ENCODE measurements around the gene HDGFL2. TPM values are rescaled to one million over a fixed set of nuclear protein-coding genes. Genes with fewer than 3 reads are reported as not detected.

The HDGFL2 gene
- total and polyA plus RNA-seq, 2 of the 8 experiments (the other 6 are each of a cell fraction or from before 2014, with no cell fraction given): 31.1 to 106 TPM

- H4K20me1 ChIP-seq (replicated peaks in 1 of 2; ENCODE audit: control insufficient read depth in 1 of 2, insufficient read depth in 2 of 2, low read length in 2 of 2): peaks cover 13 to 41% of the 10 kb centered on the region in 2 experiments
- 0 out of 2 replicates have a peak overlapping the region, but pooled peaks have one; percentile 27 for H2BK12ac ChIP-seq (ENCODE audit: low read depth, low read length)
- no peak overlapping the region for H2BK15ac ChIP-seq (ENCODE audit: low read length)
- H3K27me3 ChIP-seq (replicated peaks in 1 of 4; ENCODE audit: control insufficient read depth in 3 of 4, extremely low read depth in 1 of 4, insufficient read depth in 3 of 4, low read length in 3 of 4): no peaks in the 10 kb centered on the region
- no peak overlapping the region for H2BK20ac ChIP-seq (ENCODE audit: low read length)
- H2BK120ac ChIP-seq (replicated peaks; ENCODE audit: low read depth, low read length): no peak overlapping the region
- peaks cover 24 to 52% (median 42%) of the 10 kb centered on the region in 4 experiments for H3K36me3 ChIP-seq (ENCODE audit: control insufficient read depth in 2 of 4, insufficient read depth in 4 of 4, low read length in 3 of 4)
- no peak for TF ChIP-seq SAP30 (IDR thresholded peaks at IDR 0.05; ENCODE audit: insufficient read depth, insufficient replicate concordance, low read length)
- TF ChIP-seq POLR2A (IDR thresholded peaks at IDR 0.05; ENCODE audit: control extremely low read depth in 1 of 2, low read depth in 2 of 2, low read length in 2 of 2): peak in 1 of 2 experiments; percentile 40; a peak in 1 of 3 replicates
- TF ChIP-seq POLR2AphosphoS5 (IDR thresholded peaks at IDR 0.05; ENCODE audit: low read depth, low read length): peak; percentile 11
- H4K8ac ChIP-seq (ENCODE audit: extremely low read depth, insufficient read depth, low read length): no peak overlapping the region
- no peak overlapping the region for H3K4me3 ChIP-seq (ENCODE audit: extremely low read depth in 1 of 4, insufficient read depth in 2 of 4, low read depth in 3 of 4, low read length in 4 of 4)
- no peak overlapping the region for H4K5ac ChIP-seq (ENCODE audit: insufficient read length, low read depth, low read length)
- H3K4me1 ChIP-seq (replicated peaks in 1 of 4; ENCODE audit: control insufficient read depth in 3 of 4, insufficient read depth in 4 of 4, low read length in 3 of 4): peaks cover 0 to 2% (median 0%) of the 10 kb centered on the region in 4 experiments; a peak in 4 of 7 replicates
- H3K23ac ChIP-seq (ENCODE audit: insufficient read length): no peak overlapping the region
- no peak overlapping the region for H3K56ac ChIP-seq (replicated peaks; ENCODE audit: insufficient read length, low read depth, low read length)
- H3K4ac ChIP-seq (replicated peaks; ENCODE audit: insufficient read length, low read depth, low read length): no peak overlapping the region
- peak overlapping the region; percentile 10; the same call in 1 of the 2 replicates for H3K27ac ChIP-seq (ENCODE audit: low read depth, low read length)
- peaks cover 0 to 4% of the 10 kb centered on the region in 2 experiments; a peak in 1 of 4 replicates for H3K79me2 ChIP-seq (ENCODE audit: control insufficient read depth in 1 of 2, insufficient read depth in 2 of 2, low read length in 2 of 2)
- peak overlapping the region in 1 of 4 experiments; percentile 32; a peak in 2 of 7 replicates for H3K9ac ChIP-seq (replicated peaks in 1 of 4; ENCODE audit: extremely low read depth in 1 of 4, low read depth in 3 of 4, low read length in 3 of 4)
- H2AFZ ChIP-seq (ENCODE audit: low read length): no peak overlapping the region
- peak overlapping the region; percentile 52; the same call in 1 of the 2 replicates for H2BK5ac ChIP-seq (ENCODE audit: low read depth, low read length)
- no peak overlapping the region for H2AK5ac ChIP-seq (ENCODE audit: low read depth, low read length)
- ChIA-PET CTCF (ENCODE audit: partially characterized antibody) (interaction anchor here (1.1 to 3.6 kb wide), 3 partner anchors 11 to 175 kb away, joined by 3 to 12 read pairs (median 5); no protein-coding TSS in a partner anchor), POLR2A (ENCODE audit: partially characterized antibody) (interaction anchor here (1.0 to 58.1 kb wide), 3 partner anchors 4 to 194 kb away, joined by 3 to 1590 read pairs (median 1590); partner anchors contain the start of genes CHAF1A, SH3GL1 and UBXN6)
- no peak overlapping the region for H3K14ac ChIP-seq (ENCODE audit: insufficient read length)
- H3K18ac ChIP-seq (ENCODE audit: extremely low read depth, low read length): no peak overlapping the region
- no peak for DNase-seq (ENCODE audit: low read depth in 1 of 2, low spot score in 2 of 2)
- no peak for FAIRE-seq
- no peaks in the 10 kb centered on the region for H3K23me2 ChIP-seq (ENCODE audit: low read depth, low read length)
- no peak overlapping the region for H3K4me2 ChIP-seq (ENCODE audit: insufficient read depth in 1 of 2, low read depth in 2 of 2, low read length in 2 of 2)
- WGBS, 2 experiments (ENCODE audit: extremely low coverage in 1 of 2, insufficient coverage in 1 of 2, insufficient read length in 1 of 2, insufficient replicate concordance in 2 of 2, low coverage in 1 of 2, low lambda C conversion rate in 2 of 2, missing lambda C conversion rate in 1 of 2): 90% methylated on average over 22 of the region's 22 CpGs; no CpG with 5 or more reads in 1 of the 2 experiments
- no peak overlapping the region for H4K91ac ChIP-seq (replicated peaks; ENCODE audit: insufficient read length, low read length)
- no peaks in the 10 kb centered on the region for H3K9me3 ChIP-seq (ENCODE audit: insufficient read depth in 2 of 2, low read depth in 1 of 2, low read length in 1 of 2)
- H3K79me1 ChIP-seq (ENCODE audit: low read depth, low read length): peaks cover 7% of the 10 kb centered on the region
These were observed 29.9 kb upstream of the HDGFL2 start for GRCh38 chr19:4441994-4442818.
